T-helper 2 cell treated with Interferon-gamma antibody and Interleukin-4, amounts not matched to agents 100 ng/mL and 5 ng/mL, for 36 hours (primary cell): Measurements from ENCODE around the gene CADM2. TPM values are rescaled to one million over a fixed set of nuclear protein-coding genes. Genes with fewer than 3 reads are reported as not detected.

Experiments
- intact Hi-C: fragments of 100-400 bp; cut with micrococcal nuclease; formaldehyde crosslinking; loops from one replicate; pipeline ENCODE4 v1.15.1; 2023
- total RNA-seq: library from RNA; stranded (reverse); gene quantifications from 2 replicates; pipeline ENCODE4 v1.2.3, GENCODE V29; 2022

The CADM2 gene
- total RNA-seq, 1 donor from 2014 or later: not detected

GRCh38 chr3:85554153-85554552 lies 595.4 kb downstream of the CADM2 start:
- intact Hi-C loops: no loop called here

GRCh38 chr3:85560088-85560785 lies 601.4 kb downstream of the CADM2 start:
- intact Hi-C loops: no loop called here

GRCh38 chr3:85567071-85567676 lies 608.4 kb downstream of the CADM2 start:
- intact Hi-C loops: no loop called here

- intact Hi-C loops: no loop called here
Observed at GRCh38 chr3:85570819-85571218, 612.0 kb downstream of the CADM2 start.

GRCh38 chr3:85571835-85572234 lies 613.0 kb downstream of the CADM2 start:
- intact Hi-C loops: no loop called here

- intact Hi-C loops: no loop called here
Observed at GRCh38 chr3:85572426-85572825, 613.6 kb downstream of the CADM2 start.

GRCh38 chr3:85572978-85573377 lies 614.2 kb downstream of the CADM2 start:
- intact Hi-C loops: no loop called here

- intact Hi-C loops: no loop called here
Observed at GRCh38 chr3:85574006-85574705, 615.4 kb downstream of the CADM2 start.

- intact Hi-C loops: loop anchor here (1.0 kb wide), 1 partner anchor 1028 kb away; no protein-coding TSS in a partner anchor
Observed at GRCh38 chr3:85576091-85576690, 617.4 kb downstream of the CADM2 start.

- intact Hi-C loops: loop anchor here (1.0 kb wide), 1 partner anchor 1028 kb away; no protein-coding TSS in a partner anchor
Observed at GRCh38 chr3:85576697-85577200, 618.0 kb downstream of the CADM2 start.

- intact Hi-C loops: no loop called here
Observed at GRCh38 chr3:85584779-85585356, 626.1 kb downstream of the CADM2 start.

GRCh38 chr3:85586018-85586417 lies 627.2 kb downstream of the CADM2 start:
- intact Hi-C loops: no loop called here

GRCh38 chr3:85589145-85589544 lies 630.4 kb downstream of the CADM2 start:
- intact Hi-C loops: no loop called here

GRCh38 chr3:85591451-85591850 lies 632.7 kb downstream of the CADM2 start:
- intact Hi-C loops: no loop called here

GRCh38 chr3:85592256-85592655 lies 633.5 kb downstream of the CADM2 start:
- intact Hi-C loops: no loop called here

GRCh38 chr3:85594676-85595075 lies 635.9 kb downstream of the CADM2 start:
- intact Hi-C loops: no loop called here

- intact Hi-C loops: no loop called here
Observed at GRCh38 chr3:85603378-85603777, 644.6 kb downstream of the CADM2 start.

GRCh38 chr3:85604641-85605040 lies 645.9 kb downstream of the CADM2 start:
- intact Hi-C loops: no loop called here

- intact Hi-C loops: no loop called here
Observed at GRCh38 chr3:85605066-85605465, 646.3 kb downstream of the CADM2 start.

GRCh38 chr3:85626662-85627061 lies 667.9 kb downstream of the CADM2 start:
- intact Hi-C loops: no loop called here

- intact Hi-C loops: no loop called here
Observed at GRCh38 chr3:85627932-85628331, 669.1 kb downstream of the CADM2 start.
